Hepatocyte (in vitro differentiated cells): ENCODE measurements around the gene TPRN.

Experiments
- EZH2 ChIP-seq: fragments of 200-600 bp; sonication (generic); IDR thresholded peaks from 2 replicates; pipeline ENCODE4 v1.6.1; 2016; ENCODE audit warnings: antibody characterized with exemption, mild to moderate bottlenecking, borderline replicate concordance
- EZH2phosphoT487 ChIP-seq: fragments of 200-600 bp; sonication (generic); IDR thresholded peaks from one replicate; pipeline ENCODE4 v1.6.1; 2018; ENCODE audit warnings: antibody characterized with exemption, mild to moderate bottlenecking, low read depth, moderate library complexity; ENCODE audit not compliant: unreplicated experiment, severe bottlenecking
- TF ChIP-seq, protein P1 (sequence below): fragments of 200-600 bp; sonication (generic); IDR thresholded peaks from 2 replicates; pipeline ENCODE4 v1.5.1; 2016; ENCODE audit warnings: antibody characterized with exemption, mild to moderate bottlenecking; ENCODE audit not compliant: poor library complexity

DNA sequence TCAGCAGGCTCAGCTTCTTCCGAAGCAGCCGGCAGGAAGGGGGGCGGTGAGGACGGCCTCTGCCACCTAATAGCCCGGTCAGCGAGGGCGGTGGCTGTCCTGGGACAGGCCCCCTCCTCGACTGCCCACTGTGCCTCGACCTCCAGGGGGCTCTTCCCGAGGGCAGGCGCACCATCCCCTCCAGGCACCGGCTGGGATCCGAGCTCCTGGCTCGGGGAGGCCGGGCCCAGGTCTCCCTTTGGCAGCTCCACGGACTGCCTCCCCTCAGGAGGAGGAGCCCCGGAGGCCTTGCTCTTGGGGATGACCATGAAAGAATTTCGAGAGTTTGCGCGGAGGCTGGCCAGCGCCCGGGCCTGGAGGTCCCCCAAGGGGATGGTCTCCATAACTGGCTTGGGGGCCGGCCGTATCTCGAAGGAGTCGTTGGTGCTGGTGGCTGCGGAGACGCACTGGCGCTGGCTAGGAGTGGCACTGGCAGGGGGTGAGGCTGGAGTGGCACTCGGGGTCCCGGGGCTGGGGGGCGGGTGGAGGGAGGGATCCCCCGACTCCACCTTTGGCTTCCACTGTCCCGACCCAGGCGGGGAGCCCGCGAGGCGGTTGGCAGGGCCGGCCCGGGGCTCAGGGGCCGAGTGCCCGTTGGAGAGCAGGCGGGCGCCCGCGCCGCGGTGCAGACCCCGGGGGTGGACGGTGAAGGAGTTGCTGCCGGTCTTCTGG lies 975 bp downstream of the TPRN start:
- TF ChIP-seq, protein P1, sequence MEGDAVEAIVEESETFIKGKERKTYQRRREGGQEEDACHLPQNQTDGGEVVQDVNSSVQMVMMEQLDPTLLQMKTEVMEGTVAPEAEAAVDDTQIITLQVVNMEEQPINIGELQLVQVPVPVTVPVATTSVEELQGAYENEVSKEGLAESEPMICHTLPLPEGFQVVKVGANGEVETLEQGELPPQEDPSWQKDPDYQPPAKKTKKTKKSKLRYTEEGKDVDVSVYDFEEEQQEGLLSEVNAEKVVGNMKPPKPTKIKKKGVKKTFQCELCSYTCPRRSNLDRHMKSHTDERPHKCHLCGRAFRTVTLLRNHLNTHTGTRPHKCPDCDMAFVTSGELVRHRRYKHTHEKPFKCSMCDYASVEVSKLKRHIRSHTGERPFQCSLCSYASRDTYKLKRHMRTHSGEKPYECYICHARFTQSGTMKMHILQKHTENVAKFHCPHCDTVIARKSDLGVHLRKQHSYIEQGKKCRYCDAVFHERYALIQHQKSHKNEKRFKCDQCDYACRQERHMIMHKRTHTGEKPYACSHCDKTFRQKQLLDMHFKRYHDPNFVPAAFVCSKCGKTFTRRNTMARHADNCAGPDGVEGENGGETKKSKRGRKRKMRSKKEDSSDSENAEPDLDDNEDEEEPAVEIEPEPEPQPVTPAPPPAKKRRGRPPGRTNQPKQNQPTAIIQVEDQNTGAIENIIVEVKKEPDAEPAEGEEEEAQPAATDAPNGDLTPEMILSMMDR, result no peak
- TF ChIP-seq EZH2 (no peak), EZH2phosphoT487 (no peak)
